ENCODE results near the gene ATG10.

The ATG10 gene

GRCh38 chr5:82168294-82168693 lies 196.5 kb downstream of the ATG10 start:
- POLR2A ChIA-PET = interaction anchor here (0.6 kb wide), 1 partner anchor 311 kb away, joined by 3 read pairs; no protein-coding TSS in a partner anchor
- CTCF ChIA-PET = interaction anchor here (0.8 to 1.1 kb wide), 2 partner anchors 11 to 312 kb away, joined by 3 to 5 read pairs; no protein-coding TSS in a partner anchor

GRCh38 chr5:82169892-82170291 lies 198.1 kb downstream of the ATG10 start:
- ChIA-PET POLR2A (no interaction called here), CTCF (no interaction called here)
- no peak for TF ChIP-seq FOXA1 (IDR thresholded peaks at IDR 0.05)
- TF ChIP-seq FOXK2 (IDR thresholded peaks at IDR 0.05) = no peak
- no peak for TF ChIP-seq TARDBP (IDR thresholded peaks at IDR 0.05)
- no peak for TF ChIP-seq ARNT (IDR thresholded peaks at IDR 0.05)
- no peak for TF ChIP-seq HDGF (IDR thresholded peaks at IDR 0.05; ENCODE audit: borderline replicate concordance)
- TF ChIP-seq FOXM1 (IDR thresholded peaks at IDR 0.05; ENCODE audit: borderline replicate concordance) = no peak
- no peak for TF ChIP-seq LEF1 (IDR thresholded peaks at IDR 0.05; ENCODE audit: borderline replicate concordance)
- TF ChIP-seq ELF4 (IDR thresholded peaks at IDR 0.05) = no peak
- TF ChIP-seq NFRKB (IDR thresholded peaks at IDR 0.05) = no peak
- TF ChIP-seq CTBP1 (IDR thresholded peaks at IDR 0.05; ENCODE audit: borderline replicate concordance) = no peak
- no peak for TF ChIP-seq ZNF384 (IDR thresholded peaks at IDR 0.05)
- DNase-seq (ENCODE audit: extremely low spot score) = no peak

More at GRCh38 chr5:82168294-82168693, 196.5 kb downstream of the ATG10 start:
- no peak for DNase-seq (ENCODE audit: extremely low spot score)
- TF ChIP-seq ARNT (IDR thresholded peaks at IDR 0.05) = no peak
- no peak for TF ChIP-seq SP1 (IDR thresholded peaks at IDR 0.05)
- TF ChIP-seq HDGF (IDR thresholded peaks at IDR 0.05; ENCODE audit: borderline replicate concordance) = no peak
- no peak for TF ChIP-seq BHLHE40 (IDR thresholded peaks at IDR 0.05; ENCODE audit: borderline replicate concordance)
- TF ChIP-seq, protein P1, sequence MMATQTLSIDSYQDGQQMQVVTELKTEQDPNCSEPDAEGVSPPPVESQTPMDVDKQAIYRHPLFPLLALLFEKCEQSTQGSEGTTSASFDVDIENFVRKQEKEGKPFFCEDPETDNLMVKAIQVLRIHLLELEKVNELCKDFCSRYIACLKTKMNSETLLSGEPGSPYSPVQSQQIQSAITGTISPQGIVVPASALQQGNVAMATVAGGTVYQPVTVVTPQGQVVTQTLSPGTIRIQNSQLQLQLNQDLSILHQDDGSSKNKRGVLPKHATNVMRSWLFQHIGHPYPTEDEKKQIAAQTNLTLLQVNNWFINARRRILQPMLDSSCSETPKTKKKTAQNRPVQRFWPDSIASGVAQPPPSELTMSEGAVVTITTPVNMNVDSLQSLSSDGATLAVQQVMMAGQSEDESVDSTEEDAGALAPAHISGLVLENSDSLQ (IDR thresholded peaks at IDR 0.05) = no peak
- no peak for TF ChIP-seq FOXK2 (IDR thresholded peaks at IDR 0.05)
- no peak for TF ChIP-seq NFRKB (IDR thresholded peaks at IDR 0.05)
- no peak for TF ChIP-seq ZNF384 (IDR thresholded peaks at IDR 0.05)
- TF ChIP-seq TARDBP (IDR thresholded peaks at IDR 0.05) = no peak
- no peak for TF ChIP-seq FOXM1 (IDR thresholded peaks at IDR 0.05; ENCODE audit: borderline replicate concordance)
- no peak for TF ChIP-seq SUZ12 (IDR thresholded peaks at IDR 0.05)
- TF ChIP-seq ELF4 (IDR thresholded peaks at IDR 0.05) = no peak
- no peak for TF ChIP-seq FOXA1 (IDR thresholded peaks at IDR 0.05)
- TF ChIP-seq L3MBTL2 (conservative IDR thresholded peaks at IDR 0.05) = no peak
- TF ChIP-seq CTBP1 (IDR thresholded peaks at IDR 0.05; ENCODE audit: borderline replicate concordance) = no peak
- no peak for TF ChIP-seq LEF1 (IDR thresholded peaks at IDR 0.05; ENCODE audit: borderline replicate concordance)

DNA sequence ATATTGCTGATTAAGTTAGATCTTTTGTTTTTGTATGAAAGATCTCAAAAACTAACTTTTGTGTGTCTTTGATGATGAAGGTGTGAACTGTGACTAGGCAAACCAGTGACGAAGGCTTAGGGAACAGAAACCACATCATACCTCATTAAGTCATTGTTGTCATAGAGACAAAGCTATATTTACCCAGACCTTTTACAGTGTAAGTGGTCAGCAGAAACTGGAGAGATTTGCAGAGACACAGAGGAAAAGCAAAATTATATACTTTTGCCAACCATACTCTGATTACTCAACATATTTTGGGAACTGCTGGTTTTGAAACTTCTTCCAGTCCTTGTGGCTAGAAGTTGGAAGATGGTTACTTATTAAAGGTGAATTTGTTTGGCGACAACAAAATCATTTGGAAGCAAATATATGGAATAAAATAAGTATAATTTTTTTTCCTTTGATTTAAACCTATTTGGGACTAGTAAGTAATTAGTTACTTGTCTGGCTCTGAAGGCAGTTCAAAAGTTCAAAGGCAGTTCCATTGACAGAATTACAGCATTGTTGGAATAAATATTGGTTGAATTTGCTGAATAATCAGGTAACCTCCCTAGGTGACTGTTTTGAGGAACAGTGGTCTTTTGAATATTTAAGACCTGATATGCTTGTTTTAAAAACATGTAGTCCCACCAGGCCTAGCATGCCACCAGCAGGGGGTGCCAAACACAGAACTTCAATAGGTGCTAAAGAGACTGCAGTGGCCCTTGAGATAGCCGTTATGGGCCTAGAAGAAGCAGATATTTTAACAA lies 202.5 kb downstream of the ATG10 start:
- TF ChIP-seq SUZ12 (IDR thresholded peaks at IDR 0.05) = no peak
- TF ChIP-seq ZNF384 (IDR thresholded peaks at IDR 0.05) = no peak
- no peak for TF ChIP-seq ARNT (IDR thresholded peaks at IDR 0.05)
- no peak for TF ChIP-seq CTBP1 (IDR thresholded peaks at IDR 0.05; ENCODE audit: borderline replicate concordance)
- DNase-seq (ENCODE audit: extremely low spot score) = peak; percentile 52
- ChIA-PET CTCF (no interaction called here), POLR2A (no interaction called here)

- DNase-seq (ENCODE audit: extremely low spot score) = no peak
- no peak for TF ChIP-seq LEF1 (IDR thresholded peaks at IDR 0.05; ENCODE audit: borderline replicate concordance)
- no peak for TF ChIP-seq NFRKB (IDR thresholded peaks at IDR 0.05)
- TF ChIP-seq FOXK2 (IDR thresholded peaks at IDR 0.05) = no peak
- ChIA-PET CTCF (interaction anchor here (0.8 kb wide), 1 partner anchor 9 kb away, joined by 3 read pairs; no protein-coding TSS in a partner anchor), POLR2A (no interaction called here)
Measured at GRCh38 chr5:82174919-82175219, 203.0 kb downstream of the ATG10 start.

DNA sequence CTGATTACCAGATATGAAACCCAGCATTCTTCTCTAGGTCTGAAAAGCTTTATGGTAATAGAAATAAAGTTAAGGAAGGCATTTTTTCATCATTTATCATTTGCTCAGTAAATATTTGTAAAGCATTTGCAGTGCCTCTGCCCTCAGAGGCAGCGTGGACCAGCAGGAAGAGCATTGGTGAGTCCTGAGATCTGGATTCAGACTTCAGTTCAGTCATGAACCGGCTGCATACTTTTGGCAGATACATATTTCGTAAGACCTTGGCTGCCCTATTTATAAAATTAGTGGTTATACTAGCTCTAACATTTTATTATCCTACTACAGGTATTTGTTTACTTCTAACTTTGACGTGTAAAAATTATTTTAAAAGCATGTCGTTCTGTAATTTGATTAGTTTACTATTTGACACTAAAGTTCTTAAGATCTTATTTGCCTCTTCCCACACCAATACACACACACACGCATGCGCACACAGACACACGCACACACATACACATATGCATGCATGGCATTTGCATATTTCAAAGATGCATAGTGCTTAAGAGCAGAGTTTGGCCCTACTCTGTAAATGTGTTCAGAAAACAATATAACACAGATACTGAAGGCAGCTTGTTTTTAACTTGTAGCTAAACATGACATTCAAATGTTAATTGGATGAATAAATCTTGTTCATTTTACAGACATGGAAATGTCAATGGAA lies 204.4 kb downstream of the ATG10 start:
- ChIA-PET POLR2A (no interaction called here), CTCF (no interaction called here)
- TF ChIP-seq TARDBP (IDR thresholded peaks at IDR 0.05) (no peak), FOXA1 (IDR thresholded peaks at IDR 0.05) (no peak)
- no peak for DNase-seq (ENCODE audit: extremely low spot score)

DNA sequence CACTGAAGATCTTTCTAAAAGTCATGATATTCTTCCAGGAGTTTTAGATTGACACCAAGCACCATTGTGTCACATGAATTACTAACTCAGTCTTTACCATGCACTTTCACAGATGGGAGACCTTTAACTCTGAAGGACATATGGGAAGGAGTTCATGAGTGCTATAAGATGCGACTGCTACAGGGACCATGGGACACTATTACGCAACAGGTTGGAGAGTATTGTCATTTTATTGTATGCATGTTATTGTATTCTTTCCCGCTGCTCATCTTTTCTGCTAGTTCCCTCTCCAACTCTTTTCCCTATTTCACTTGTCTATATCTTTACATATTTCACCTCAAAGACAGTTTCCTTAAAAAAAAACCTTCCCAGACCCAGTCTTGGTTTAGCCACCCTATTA lies 206.6 kb downstream of the ATG10 start:
- DNase-seq (ENCODE audit: extremely low spot score) = no peak
- no peak for TF ChIP-seq LEF1 (IDR thresholded peaks at IDR 0.05; ENCODE audit: borderline replicate concordance)
- TF ChIP-seq CTBP1 (IDR thresholded peaks at IDR 0.05; ENCODE audit: borderline replicate concordance) = no peak
- TF ChIP-seq, protein P1 (IDR thresholded peaks at IDR 0.05) = no peak
- TF ChIP-seq TARDBP (IDR thresholded peaks at IDR 0.05) = no peak
- TF ChIP-seq NFRKB (IDR thresholded peaks at IDR 0.05) = no peak
- no peak for TF ChIP-seq HDGF (IDR thresholded peaks at IDR 0.05; ENCODE audit: borderline replicate concordance)
- TF ChIP-seq BHLHE40 (IDR thresholded peaks at IDR 0.05; ENCODE audit: borderline replicate concordance) = no peak
- TF ChIP-seq L3MBTL2 (conservative IDR thresholded peaks at IDR 0.05) = no peak
- no peak for TF ChIP-seq FOXK2 (IDR thresholded peaks at IDR 0.05)
- TF ChIP-seq SP1 (IDR thresholded peaks at IDR 0.05) = no peak
- TF ChIP-seq FOXA1 (IDR thresholded peaks at IDR 0.05) = no peak
- CTCF ChIA-PET = interaction anchor here (1.3 kb wide), 1 partner anchor 11 kb away, joined by 5 read pairs; no protein-coding TSS in a partner anchor
- POLR2A ChIA-PET = no interaction called here

DNA sequence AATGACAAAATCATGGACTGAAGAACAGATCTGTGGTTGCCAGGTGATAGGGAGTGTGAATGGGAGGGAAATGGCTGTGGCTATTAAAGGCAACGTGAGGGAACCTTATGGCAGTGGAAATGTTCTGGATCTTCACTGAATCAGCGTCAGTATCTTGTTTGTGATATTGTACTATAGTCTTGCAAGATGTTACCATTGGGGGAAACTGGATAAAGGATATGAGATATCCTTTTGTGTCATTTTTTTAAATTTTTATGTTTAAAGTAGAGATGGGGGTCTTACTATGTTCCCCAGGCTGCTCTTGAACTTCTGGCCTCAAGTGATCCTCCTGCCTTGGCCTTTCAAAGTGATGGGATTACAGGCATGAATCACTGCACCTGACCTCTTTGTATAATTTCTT lies 210.8 kb downstream of the ATG10 start:
- ChIA-PET POLR2A (no interaction called here), CTCF (no interaction called here)

More for the DNA sequence above, 210.8 kb downstream of the ATG10 start:
- DNase-seq (ENCODE audit: extremely low spot score) = no peak
- TF ChIP-seq ARNT (IDR thresholded peaks at IDR 0.05) (no peak), BHLHE40 (IDR thresholded peaks at IDR 0.05; ENCODE audit: borderline replicate concordance) (no peak), TARDBP (IDR thresholded peaks at IDR 0.05) (no peak), FOXK2 (IDR thresholded peaks at IDR 0.05) (no peak), SP1 (IDR thresholded peaks at IDR 0.05) (no peak), LEF1 (IDR thresholded peaks at IDR 0.05; ENCODE audit: borderline replicate concordance) (no peak), FOXA1 (IDR thresholded peaks at IDR 0.05) (no peak), NFRKB (IDR thresholded peaks at IDR 0.05) (no peak)
- TF ChIP-seq, protein P1 (IDR thresholded peaks at IDR 0.05) = no peak

Data from HEK293T (cell line).